Fibroblast of skin of abdomen (primary cell): Measurements from ENCODE around the gene ST6GALNAC2.
"Not testable (repeated sequence)": the region's sequence is repeated elsewhere in the genome, so short reads cannot be mapped to it uniquely, and the experiment has no call there.

ENCODE experiments used
- DNase-seq: peaks from one replicate; pipeline ENCODE4 v3.0.0-alpha.2; 2013

ST6GALNAC2 gene

DNA sequence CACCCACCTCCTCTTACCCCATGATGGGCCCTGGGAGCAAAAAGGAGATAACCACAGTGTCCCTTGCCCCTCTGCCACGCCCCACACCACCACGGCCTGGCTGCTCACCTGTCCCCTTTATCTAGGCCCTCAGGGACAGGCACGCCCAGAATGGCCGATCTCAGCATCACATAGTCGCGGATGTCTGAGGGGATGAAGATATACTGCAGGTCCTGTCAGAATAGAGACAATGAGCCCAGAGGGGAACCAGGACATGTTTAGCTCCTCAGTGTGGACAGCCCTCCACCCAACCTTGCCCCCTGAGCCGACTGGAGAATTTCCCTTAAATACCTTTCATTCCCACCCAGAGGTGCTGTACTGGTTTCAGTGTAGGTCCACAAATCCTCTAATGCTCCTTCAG is 15.2 kb downstream of the ST6GALNAC2 start:
- no peak for DNase-seq

DNA sequence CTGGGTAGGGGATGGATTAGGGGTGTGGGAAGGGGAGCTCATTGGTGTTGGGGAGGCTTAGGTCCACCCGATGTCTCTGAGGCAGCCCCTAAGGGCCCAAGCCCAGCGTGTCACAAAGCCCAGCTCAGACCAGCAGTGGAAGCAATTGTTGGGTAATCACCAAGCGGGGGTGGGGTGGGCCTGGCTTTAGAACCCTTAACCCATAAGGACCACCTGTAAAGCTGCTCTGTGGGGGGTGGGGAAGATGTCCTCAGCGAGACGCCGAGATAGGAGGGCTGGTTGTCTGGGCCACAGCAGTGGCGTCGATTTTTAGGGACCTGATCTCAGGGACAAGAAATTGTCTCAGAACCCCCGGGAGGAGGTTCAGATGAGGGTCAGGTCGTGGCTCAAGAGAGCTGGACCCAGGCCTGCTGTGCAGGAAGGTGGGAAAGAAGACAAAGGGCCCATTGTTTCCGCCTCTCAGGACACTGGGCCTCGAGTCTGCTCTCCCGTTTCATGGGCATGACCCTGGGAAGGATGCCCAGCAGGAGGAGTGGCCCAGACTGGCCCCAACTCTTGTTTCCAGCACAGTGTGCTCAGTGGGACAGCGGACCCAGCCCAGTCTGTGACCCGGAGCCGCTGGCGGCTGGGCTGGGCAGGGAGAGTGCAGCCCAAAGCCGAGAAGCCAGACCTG is 15.9 kb downstream of the ST6GALNAC2 start:
- DNase-seq = no peak

DNA sequence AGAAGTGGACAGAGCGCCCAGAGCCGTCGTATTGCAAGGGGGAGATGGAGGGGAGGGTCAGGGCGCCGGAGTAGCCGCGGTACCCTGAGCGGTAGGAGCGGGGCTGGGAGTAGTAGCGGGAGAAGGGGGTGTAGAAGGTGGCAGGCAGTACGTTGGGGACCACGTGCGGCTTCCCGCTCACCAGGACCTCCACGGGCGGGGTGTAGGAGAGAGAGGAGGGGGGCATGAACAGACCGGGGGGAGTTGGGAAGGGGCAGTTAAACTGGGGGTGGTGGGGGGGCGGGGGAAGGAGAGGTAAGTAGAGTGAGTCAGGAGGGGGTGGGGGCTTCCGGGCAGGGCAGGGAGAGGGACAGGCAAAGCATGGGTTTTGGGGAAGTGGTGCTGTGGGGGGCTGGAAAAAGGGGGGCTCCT is 16.8 kb downstream of the ST6GALNAC2 start:
- no peak for DNase-seq

DNA sequence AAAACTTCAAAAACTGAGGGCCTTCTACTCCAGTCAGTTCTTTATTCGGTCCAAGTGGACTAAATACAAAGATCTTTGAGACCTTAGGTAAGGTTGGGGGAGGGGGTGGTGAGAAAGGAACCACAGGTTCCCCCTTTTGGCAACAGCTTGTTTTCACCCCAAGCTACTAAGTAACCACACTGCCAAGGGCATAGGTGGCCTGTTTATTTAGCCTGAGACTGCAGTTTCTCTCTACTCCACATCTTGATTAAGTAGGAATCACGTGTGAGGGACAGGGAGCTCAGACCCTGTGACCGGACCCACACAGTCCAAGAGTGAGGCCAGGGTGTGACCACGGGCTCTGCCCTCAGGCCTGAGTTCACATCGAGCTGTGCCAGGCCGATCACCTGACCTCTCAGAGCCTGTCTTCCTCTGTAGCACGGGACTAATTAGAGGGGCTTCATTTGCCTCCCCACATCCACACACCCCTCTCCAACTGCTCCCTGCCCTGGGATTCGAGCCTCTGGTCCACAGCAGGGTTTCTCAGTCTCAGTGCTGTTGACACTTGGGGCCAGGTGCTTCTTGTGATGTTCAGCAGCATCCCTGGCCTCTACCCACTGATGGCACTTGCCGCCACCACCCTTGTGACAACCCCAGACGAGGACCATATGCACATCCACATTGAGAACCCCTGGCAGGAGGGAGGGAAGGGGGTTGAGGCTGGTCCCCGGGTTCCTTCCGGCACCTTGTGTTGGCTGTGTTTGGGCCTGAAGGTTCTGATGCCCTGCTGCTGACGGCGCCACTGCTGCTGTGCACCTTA is 17.8 kb downstream of the ST6GALNAC2 start:
- no peak for DNase-seq

DNA sequence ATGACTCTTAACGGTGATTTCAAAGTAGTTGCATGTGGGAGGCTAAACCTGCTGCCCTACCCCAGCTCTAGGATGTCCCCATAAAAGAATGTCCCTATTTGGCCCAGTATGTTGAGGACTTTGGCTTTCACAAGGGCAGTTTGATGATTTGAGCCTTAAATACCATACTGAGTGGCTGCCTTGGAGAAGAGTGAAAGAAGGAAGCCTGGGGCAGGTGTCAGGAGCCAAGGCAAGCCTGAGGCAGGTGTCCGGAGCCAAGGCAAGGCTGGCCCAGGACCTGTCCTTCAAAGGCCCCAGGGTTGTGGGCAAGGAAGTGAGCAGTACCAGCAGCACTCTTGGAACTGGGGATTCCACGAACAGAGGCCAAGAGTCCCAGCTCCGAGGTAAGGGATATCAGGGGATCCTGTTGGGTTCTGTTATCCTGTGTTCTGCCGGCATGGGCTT is 18.6 kb downstream of the ST6GALNAC2 start:
- no peak for DNase-seq

DNA sequence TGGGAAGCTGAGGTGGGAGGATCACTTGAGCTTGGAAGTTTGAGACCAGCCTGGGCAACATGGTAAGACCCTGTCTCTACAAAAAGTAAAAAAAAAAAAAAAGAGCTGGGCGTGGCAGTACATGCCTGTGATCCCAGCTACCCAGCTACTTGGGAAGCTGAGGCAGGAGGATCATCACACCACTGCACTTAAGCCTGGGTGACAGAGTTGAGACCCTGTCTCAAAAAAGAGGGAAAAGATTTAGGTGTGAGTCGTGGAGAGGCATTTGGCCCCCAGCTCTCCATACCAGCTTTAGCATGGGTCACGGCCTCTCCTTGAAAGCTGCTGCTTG is 19.1 kb downstream of the ST6GALNAC2 start:
- no peak for DNase-seq

DNA sequence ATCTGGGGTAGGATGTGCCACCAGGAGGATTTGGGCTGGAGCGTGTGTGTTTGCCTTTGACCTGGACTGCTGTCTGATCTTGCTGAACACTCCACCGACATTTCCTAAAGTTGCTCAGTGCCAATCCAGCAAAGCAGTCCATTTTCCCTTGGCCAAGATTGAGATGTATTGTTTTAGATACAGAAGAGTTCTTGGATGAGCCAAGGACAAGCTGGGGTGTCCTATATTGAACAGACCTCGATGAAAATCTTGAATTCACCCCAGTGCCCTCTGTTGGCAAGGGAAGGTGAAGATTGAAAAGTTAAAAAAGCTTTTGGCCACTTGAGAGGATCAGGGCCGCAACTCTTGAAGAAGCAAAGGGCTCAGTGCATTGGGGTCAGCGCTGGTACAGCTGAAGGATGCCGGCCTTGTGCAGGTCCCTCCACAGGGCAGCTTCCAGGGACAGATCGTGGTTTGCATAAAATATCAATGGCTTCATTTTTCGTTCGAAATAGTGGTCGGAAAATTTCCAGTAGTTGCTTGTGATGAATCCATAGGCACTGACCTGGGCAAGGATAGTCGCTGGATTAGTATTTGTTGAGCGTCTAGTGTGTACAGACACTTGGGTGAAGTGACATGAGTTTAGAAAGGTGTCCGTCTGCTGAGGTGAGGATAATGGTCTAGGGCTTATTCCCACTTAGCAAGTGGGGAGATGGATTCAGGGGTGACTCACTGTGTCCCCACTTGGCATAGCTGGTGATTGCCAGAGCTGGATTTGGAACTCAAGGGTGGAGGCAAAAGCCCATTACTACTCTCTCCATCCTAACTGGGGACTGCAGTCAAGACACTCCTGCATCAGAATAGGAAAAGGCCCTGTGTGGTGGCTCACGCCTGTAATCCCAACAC is 19.7 kb downstream of the ST6GALNAC2 start:
- no peak for DNase-seq

DNA sequence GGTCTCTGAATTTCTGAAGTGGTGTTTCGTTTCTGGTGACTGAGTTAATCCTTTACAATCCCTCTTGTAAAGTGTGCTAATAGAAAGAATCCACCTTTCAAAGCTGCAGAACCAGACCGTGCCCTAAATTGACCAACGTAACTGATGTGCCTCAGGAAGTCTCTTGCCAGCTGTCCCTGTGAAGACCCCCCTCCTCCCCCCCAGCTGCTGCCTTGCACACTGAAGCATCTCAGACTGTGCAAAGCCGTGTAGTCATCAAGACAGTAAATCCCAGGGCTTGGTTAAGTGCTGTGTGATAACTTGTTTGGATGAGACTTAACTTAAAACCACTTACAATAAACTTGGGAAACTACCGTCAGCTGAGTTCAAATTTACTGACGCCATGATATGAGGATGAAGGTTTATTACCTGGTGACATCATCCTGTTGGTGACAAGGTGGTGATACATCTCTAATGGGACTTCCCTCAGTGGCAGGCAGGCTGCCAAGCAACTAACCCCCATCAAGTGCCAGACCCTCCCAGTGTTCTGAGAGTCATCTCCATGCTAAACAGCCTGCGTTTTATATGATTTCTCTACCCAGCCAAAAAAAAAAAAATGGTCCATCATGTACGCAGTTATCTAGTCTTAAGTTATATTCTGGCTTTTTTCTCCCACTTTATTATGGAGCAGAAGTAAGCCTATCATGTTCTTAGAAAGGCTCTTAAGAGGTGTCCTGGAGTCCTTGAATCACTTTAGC is 20.5 kb downstream of the ST6GALNAC2 start:
- not testable (repeated sequence) for DNase-seq

DNA sequence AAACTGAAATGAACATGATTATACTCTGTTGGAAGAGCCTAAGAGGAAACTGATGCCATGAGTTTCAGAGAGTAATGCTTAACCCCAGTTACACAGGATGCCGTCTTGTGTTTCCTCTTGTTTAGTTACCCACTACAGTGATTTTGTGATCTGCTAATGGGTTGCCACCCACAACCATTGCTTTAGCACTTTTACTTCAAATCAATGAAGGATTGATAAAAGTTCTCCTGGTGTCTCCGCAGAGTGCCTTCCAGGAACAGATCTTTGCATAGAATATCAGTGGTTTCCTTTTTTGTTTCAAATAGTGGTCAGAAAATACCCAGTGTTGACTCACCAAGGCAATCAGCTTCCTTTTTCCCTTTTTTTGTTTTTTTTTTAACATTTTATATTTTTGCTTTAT is 22.3 kb downstream of the ST6GALNAC2 start:
- DNase-seq = not testable (repeated sequence)

DNA sequence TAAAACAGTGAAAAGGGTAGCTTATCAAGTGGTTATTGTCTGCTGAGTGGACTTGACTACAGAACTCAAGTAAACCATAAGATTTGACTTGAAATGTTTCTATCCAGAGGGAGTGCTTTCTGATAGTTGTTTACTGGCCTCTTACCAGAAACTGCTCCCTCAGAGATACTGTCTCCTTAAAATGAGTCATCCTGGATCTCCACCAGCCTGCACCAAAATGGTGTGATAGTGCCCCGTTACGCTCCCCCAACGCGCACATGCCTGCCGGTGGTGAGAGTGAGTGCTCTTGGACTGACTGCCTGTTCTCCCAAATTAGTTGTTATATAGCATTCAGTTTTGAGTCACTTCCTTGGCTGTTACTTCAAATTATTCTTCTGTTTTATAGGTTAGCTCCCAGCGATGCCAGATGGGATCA is 22.9 kb downstream of the ST6GALNAC2 start:
- DNase-seq = peak; percentile 83

DNA sequence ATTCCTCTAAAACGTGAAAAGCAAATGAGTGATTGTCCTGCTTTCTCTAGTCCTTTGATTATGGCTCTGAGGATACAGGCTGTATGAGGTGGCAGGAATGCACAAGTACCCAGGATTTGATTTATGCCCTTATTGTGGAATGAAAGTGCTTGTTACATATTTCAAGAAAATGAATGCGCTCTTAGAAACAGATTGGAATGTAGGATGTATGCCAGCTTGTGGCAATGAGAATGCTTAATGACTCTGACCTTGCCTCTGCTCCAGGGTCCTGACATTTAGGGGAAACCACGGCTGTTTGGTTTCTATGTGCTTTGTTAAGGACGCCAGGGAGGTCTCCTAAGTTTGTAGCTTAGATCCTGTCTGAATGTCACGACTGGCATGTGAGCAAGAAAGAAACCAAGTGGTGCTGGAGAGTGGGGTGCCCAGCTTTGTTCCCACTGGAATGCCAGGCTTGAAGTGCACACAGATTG is 23.8 kb downstream of the ST6GALNAC2 start:
- DNase-seq = peak; percentile 78

DNA sequence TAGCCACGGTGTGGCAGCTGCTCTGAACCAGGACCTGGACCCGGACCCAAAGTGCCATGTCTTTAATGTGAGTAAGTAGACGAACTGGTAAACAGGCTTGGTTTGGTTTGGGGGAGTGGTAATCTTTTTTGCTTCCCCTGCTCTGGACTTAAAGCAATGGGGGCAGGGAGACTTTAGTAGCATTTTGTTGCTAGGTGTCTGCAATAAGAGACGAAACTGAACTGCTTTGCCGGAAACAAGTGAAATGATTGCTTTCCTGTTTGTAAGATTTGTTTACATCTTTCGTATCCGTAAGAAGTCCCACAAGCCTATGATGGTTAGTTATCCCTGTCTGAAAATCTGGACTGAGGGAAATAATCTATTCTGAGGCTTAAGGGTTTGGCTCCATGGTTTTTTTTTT is 24.3 kb downstream of the ST6GALNAC2 start:
- DNase-seq = no peak

DNA sequence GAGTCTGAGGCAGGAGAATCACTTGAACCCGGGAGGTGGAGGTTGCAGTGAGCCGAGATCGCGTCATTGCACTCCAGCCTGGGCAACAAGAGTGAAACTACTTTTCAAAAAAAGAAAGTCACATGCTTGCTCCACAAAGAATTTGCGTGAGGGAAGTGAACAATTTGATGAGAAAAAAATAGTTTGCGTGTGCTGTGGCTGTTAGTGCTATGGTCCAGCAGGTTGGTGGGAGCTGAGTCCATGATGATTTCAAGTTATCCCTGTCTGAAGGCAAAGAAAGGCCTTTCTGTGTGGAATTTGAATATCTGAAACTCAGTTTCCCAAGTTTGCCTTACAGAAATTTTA is 24.8 kb downstream of the ST6GALNAC2 start:
- DNase-seq = no peak

DNA sequence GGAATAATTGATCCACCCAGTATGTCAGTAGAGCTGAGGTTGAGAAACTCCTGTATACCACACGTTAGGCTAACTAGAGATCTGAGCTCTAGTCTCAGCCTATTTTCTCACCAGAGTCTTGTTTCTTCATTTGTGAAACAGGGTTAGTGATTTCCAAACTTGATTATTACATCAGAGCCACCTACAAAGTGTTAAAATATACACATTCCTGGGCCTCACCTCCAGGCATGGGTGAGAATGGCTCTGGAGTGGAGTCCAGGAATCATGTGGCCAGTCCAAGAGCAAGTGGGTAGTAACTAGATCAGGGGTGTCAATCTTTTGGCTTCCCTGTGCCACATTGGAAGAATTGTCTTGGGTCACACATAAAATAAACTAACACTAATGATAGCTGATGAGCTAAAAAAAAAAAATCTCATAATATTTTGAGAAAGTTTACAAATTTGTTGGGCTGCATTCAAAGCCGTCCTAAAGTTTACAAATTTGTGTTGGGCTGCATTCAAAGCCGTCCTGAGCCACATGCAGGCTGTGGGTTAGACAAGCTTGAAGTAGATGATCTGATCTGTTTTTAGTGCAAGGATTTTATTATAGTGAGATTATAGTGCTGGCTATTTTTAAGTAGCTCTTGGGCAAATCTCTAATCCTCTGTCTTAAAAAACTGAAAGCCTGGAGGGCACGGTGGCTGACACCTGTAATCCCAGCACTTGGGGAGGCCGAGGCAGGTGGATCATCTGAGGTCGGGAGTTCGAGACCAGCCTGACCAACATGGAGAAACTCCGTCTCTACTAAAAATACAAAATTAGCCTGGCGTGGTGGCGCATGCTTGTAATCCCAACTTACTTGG is 25.4 kb downstream of the ST6GALNAC2 start:
- DNase-seq = no peak

DNA sequence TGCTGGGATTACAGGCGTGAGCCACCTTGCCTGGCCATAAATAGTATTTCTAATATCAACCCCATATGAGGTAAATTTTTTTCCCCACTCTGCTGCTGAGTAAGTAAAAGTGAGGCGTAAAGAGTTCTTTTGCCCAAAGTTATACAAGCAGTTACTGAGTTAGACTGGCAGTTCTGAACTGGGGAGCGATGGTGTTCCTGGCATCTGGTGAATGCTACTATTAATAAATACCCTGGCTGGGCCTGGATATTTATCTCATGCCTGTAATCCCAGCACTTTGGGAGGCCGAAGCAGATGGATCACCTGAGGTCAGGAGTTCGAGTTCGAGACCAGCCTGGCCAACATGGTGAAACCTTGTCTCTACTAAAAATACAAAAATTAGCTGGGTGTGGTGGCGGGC is 26.2 kb downstream of the ST6GALNAC2 start:
- not testable (repeated sequence) for DNase-seq

DNA sequence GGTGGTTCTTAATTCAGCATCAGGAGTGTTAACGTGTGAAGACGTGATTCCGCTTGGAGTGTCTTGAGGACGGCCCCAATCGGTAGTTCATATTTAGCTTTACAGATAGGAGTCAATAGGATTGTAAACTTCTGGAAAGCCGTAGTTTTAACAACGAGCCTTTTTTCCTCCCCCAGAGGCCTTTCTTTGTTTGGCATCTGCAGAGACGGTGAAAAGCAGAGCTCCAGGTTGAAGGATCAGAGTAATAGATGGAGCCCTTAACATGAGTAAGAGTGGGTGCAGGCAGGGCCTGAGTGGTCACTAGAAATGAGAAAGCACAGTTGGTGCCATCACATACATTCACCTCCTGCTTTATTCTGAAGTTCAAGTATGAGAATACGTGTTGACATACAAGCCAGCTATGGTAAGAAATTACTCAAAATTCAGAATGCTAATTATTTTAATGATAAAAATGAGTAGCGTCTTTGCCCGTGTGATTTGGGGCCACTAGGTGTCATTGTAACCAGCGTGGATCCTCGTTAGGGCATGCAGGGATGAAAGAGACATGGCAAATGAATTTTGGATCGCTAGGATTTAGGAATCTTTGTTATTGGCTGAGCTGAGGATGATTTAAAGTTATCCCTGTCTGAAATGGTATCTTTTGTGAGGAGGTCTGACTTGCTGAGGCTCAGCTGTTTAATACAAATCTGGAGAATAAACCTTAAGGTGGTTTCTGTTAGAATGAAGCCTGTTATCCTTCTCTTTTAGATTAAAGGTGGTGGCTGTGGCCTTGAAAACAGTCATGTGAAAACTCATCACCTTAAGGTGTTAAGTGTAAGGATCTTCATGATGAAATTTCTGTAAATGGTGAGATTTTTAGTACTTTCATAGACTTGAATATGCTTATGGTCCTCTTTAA is 27.2 kb downstream of the ST6GALNAC2 start:
- DNase-seq = no peak

DNA sequence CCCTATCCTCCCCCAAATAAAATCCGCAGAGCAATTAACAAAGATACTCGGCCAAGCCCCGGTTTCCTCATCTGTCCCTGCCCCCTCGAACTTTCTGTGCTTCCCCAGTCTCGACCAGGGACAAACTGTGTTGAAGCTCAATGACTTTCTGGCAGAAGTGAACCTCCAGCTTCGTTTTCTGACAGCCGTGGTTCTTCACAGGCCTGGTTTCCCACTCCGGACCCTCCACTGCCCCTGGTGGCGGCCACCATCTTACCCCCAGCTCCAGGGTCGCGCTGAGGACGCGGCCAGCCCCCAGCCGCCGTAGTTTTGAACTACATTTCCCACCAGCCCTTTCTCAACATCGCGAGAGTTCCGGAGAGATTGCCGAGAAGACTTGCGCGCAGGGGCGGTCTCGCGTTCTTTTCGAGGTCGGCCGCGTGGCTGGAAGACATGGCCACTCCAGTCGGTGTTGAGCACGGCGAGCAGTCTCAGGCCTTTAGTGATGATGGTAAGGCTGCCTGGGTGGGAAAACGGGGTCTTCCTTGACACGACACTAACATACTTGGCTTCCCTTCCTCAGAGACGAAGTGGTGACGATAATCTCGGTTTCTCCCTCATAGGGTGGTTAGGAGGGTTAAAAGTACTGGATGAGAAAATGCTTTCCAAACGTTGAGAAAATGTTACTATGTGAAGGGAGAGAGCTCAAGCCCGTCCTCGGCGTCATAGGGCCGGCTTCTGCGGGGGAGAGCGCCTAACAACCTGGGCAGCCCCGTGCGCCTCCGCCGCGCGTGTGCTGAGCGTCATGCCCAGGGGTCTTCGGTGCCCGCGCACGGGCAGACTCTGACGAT is 28.1 kb downstream of the ST6GALNAC2 start:
- DNase-seq = peak; percentile 97

DNA sequence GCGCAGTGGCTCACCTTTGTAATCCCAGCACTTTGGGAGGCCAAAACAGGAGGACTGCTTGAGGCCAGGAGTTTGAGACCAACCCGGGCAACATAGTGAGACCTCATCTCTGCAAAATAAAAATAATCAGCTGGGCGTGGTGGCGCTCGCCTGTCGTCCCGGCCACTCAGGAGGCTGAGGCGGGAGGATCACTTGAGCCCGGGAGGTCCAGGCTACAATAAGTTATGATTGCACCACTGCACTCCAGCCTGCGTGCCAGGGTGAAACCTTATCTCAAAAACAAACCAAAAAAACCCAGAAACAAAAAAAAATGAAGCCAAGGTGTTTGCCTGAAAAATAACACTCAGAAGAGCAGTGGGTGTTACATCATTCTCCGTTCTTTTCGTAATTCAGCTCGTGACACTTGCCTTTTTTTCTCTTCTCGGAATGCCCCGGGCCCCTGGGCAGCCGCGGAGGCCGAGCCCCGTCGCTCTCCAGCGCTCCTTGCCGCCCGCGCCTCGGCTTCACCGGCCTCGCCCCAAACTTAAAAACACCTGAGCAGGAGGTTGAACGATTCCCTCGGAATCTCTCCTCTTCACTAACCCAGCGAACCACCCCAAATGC is 28.8 kb downstream of the ST6GALNAC2 start:
- no peak for DNase-seq

DNA sequence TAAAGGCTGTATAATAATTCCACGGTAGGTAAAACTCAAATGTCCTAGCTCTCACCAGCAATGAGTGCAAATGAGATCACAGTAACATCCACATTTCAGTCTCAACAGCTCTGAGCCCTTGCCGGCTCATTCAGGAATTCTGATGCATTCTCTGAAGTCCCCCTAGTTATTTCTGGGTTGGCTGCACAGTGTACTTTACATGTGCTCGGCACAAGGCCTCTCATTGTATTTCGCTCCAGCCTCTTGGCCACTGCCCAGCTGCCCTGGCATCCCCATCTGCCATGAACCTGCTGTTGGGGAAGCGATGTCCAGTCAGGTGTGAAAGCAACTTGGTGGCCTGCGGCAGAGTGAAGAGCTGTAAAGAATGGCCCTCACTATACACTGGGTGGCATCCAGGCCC is 31.5 kb downstream of the ST6GALNAC2 start:
- DNase-seq = no peak
